BJ (cell line): ENCODE results near the gene GALNT13. TPM values are rescaled to one million over a fixed set of nuclear protein-coding genes. Genes with fewer than 3 reads are reported as not detected.

Source experiments
- CTCF ChIA-PET: fragments of 350-600 bp; formaldehyde crosslinking; extraction: SDS; loops from one replicate; lab custom pipeline; 2021; ENCODE audit warnings: antibody characterized with exemption, inconsistent platforms; lab: Yijun Ruan, JAX
- POLR2A ChIA-PET: fragments of 300-600 bp; sonication (Branson Sonifier 250); formaldehyde crosslinking; extraction: SDS; loops from one replicate; lab custom pipeline; 2021; ENCODE audit warnings: antibody characterized with exemption; lab: Charles Lee
- DNase-seq: peaks from one replicate; pipeline ENCODE4 v3.0.0-alpha.2; 2011; ENCODE audit warnings: low read depth
- H3K27me3 ChIP-seq: 2 replicates; pipeline ENCODE4 v1.6.0; 2011; ENCODE audit warnings: low read length; ENCODE audit not compliant: control insufficient read depth, insufficient read depth
- H3K36me3 ChIP-seq: 2 replicates; pipeline ENCODE4 v1.5.1; 2011; ENCODE audit warnings: low read length; ENCODE audit not compliant: control insufficient read depth, insufficient read depth
- H3K4me3 ChIP-seq: 2 replicates; pipeline ENCODE4 v1.5.1; 2011; ENCODE audit warnings: low read depth, mild to moderate bottlenecking, control low read depth, low read length
- polyA plus RNA-seq: library from polyadenylated mRNA; depleted of rRNA; stranded (reverse); fragments of >200 nt; gene quantifications from 2 replicates; pipeline ENCODE4 v1.2.3, GENCODE V29; 2011
- TF ChIP-seq, protein P1 (sequence below): IDR thresholded peaks from 2 replicates; pipeline ENCODE4 v1.5.1; 2011; ENCODE audit warnings: low read depth, mild to moderate bottlenecking, control low read depth, inconsistent platforms, low read length, moderate library complexity; ENCODE audit not compliant: insufficient read depth

The GALNT13 gene
- polyA plus RNA-seq, 1 experiment: not detected

GRCh38 chr2:153875801-153876466 lies 4.2 kb downstream of the GALNT13 start:
- no peak overlapping the region for H3K4me3 ChIP-seq
- TF ChIP-seq, protein P1, sequence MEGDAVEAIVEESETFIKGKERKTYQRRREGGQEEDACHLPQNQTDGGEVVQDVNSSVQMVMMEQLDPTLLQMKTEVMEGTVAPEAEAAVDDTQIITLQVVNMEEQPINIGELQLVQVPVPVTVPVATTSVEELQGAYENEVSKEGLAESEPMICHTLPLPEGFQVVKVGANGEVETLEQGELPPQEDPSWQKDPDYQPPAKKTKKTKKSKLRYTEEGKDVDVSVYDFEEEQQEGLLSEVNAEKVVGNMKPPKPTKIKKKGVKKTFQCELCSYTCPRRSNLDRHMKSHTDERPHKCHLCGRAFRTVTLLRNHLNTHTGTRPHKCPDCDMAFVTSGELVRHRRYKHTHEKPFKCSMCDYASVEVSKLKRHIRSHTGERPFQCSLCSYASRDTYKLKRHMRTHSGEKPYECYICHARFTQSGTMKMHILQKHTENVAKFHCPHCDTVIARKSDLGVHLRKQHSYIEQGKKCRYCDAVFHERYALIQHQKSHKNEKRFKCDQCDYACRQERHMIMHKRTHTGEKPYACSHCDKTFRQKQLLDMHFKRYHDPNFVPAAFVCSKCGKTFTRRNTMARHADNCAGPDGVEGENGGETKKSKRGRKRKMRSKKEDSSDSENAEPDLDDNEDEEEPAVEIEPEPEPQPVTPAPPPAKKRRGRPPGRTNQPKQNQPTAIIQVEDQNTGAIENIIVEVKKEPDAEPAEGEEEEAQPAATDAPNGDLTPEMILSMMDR: no peak
- POLR2A ChIA-PET: no interaction called here
- H3K36me3 ChIP-seq: no peaks in the 10 kb centered on the region
- CTCF ChIA-PET: no interaction called here
- DNase-seq: no peak
- no peaks in the 10 kb centered on the region for H3K27me3 ChIP-seq

DNA sequence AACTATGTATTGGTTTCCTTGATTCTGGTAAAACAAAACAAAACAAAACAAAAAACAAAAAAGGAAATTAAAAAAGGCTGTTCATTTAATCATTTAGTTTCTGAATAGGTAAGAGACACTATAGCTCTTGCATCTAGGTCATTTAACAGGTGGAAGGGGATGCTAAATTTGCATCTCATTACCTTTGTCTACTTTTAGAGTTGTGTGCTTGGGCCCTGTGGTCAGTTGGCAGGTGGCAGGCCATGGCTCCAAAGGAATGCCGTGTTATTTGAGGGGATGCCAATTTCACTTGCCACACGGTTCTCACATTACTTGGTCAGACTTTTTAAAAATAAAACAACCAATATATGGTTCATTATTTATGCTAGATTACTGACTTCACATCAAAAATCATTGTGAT lies 9.2 kb downstream of the GALNT13 start:
- TF ChIP-seq, protein P1: no peak
- Histone ChIP-seq H3K36me3 (no peaks in the 10 kb centered on the region), H3K27me3 (no peaks in the 10 kb centered on the region), H3K4me3 (no peak overlapping the region)
- no peak for DNase-seq
- ChIA-PET CTCF (no interaction called here), POLR2A (no interaction called here)

DNA sequence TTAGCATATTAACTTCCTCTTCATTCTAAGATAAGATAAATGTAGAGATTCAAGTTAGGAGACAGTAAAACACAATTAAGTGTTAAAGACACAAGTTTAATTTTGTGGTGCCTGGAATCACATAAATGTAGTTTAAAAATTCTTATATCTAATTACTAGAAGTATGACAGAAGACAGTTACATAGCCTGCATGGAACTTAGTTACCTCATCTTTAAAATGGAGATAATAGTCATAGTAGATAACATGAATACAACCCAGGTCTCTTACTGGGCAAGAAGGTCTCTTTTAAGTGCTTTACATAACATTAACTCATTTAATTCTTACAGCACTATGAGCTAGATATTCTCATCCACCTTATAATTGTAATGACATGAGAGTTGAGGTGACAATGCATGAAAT lies 15.1 kb downstream of the GALNT13 start:
- ChIA-PET CTCF (no interaction called here), POLR2A (no interaction called here)
- Histone ChIP-seq H3K27me3 (no peaks in the 10 kb centered on the region), H3K4me3 (no peak overlapping the region), H3K36me3 (no peaks in the 10 kb centered on the region)
- no peak for DNase-seq
- TF ChIP-seq, protein P1: no peak

GRCh38 chr2:153890576-153890975 lies 18.9 kb downstream of the GALNT13 start:
- TF ChIP-seq, protein P1: no peak
- Histone ChIP-seq H3K36me3 (no peaks in the 10 kb centered on the region), H3K4me3 (no peak overlapping the region), H3K27me3 (no peaks in the 10 kb centered on the region)
- ChIA-PET CTCF (no interaction called here), POLR2A (no interaction called here)
- no peak for DNase-seq

DNA sequence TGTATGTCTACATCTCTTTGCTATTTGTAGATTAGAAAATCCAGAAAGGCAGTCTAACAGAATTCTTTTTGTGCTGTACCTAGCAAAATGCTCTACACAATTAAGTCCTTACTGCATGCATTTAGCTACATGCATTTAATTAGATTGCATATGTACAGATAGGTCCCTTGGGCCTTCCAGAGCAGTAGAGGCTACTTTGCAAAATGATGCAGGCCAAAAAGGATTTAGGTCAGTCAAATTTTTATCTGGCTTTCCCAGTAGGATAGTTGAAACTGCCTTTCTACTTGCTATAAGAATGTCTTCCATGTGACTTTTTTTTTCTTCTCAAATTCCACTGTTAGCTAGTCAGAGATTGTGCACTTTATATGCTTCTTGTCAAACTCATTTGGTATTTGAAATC lies 19.3 kb downstream of the GALNT13 start:
- POLR2A ChIA-PET: no interaction called here

More for the DNA sequence above, 19.3 kb downstream of the GALNT13 start:
- DNase-seq: no peak
- CTCF ChIA-PET: no interaction called here
- Histone ChIP-seq H3K27me3 (no peaks in the 10 kb centered on the region), H3K36me3 (no peaks in the 10 kb centered on the region), H3K4me3 (no peak overlapping the region)
- TF ChIP-seq, protein P1: no peak
